ENCODE measurements around the gene DCLK1. TPM values are rescaled to one million over a fixed set of nuclear protein-coding genes. Genes with fewer than 3 reads are reported as not detected.
A peak's percentile ranks its signal among the peaks of the same experiment; 100 is the strongest.

DCLK1 gene
- total RNA-seq, 2 experiments from 2014 or later, result not detected

GRCh38 chr13:36147330-36147729, 16.1 kb upstream of the DCLK1 start:
- Mint-ChIP-seq H3K4me1 (no peaks in the 10 kb centered on the region), H3K36me3 (no peaks in the 10 kb centered on the region), H3K27ac (no peak overlapping the region), H3K9me3 (peaks cover 8% of the 10 kb centered on the region), H3K27me3 (no peaks in the 10 kb centered on the region), H3K4me3 (no peak overlapping the region)
- POLR2A ChIA-PET, result no interaction called here
- DNase-seq (no peak), ATAC-seq (ENCODE audit: low read depth) (no peak)

DNA sequence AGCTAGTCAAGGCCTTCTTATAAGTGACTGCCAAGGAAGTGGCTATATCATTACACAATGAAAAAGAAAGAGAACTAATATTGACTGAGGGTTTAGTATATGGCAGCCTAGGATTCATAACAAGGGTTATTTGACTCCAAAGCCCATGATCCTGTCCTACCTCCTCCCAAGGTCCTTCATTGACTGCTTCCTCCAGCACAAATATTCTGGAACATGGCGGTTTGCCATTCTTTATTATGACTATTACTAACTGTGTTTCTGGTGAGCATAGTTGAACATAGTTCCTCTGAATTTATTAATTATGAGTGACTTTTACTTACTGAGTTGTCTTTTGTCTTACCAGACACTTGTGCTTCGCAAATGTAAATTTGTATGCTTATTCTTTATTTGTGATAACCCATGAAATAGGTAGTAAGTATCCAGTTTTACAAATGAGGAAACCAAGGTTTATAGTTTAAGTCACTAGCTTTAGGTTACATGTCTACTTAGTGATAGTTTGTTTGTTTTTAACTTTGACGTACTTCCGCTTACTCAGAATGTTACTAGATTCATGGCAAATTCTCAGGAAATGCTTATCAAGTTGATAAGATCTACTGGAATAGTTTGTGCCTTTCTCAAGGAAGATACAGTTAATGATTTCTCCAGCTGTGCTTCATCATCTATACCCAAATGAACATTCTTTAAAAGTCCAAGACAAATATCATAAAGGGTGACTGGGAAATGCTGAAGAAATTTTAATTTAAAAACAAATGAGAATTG, 15.5 kb upstream of the DCLK1 start:
- H3K4me3 Mint-ChIP-seq, result no peak overlapping the region
- DNase-seq, result no peak
- no peaks in the 10 kb centered on the region for H3K4me1 Mint-ChIP-seq
- no peak overlapping the region for H3K27ac Mint-ChIP-seq
- ATAC-seq (ENCODE audit: low read depth), result no peak
- peaks cover 8% of the 10 kb centered on the region for H3K9me3 Mint-ChIP-seq
- no peaks in the 10 kb centered on the region for H3K27me3 Mint-ChIP-seq
- POLR2A ChIA-PET, result no interaction called here
- H3K36me3 Mint-ChIP-seq, result no peaks in the 10 kb centered on the region

- H3K27ac Mint-ChIP-seq, result no peak overlapping the region
- H3K4me3 Mint-ChIP-seq, result no peak overlapping the region
- no peaks in the 10 kb centered on the region for H3K36me3 Mint-ChIP-seq
- peaks cover 2% of the 10 kb centered on the region for H3K27me3 Mint-ChIP-seq
- ATAC-seq (ENCODE audit: low read depth) (no peak), DNase-seq (no peak)
- no peaks in the 10 kb centered on the region for H3K4me1 Mint-ChIP-seq
- POLR2A ChIA-PET, result no interaction called here
- peaks cover 1% of the 10 kb centered on the region for H3K9me3 Mint-ChIP-seq
Measured at GRCh38 chr13:36143738-36144137, 12.6 kb upstream of the DCLK1 start.

DNA sequence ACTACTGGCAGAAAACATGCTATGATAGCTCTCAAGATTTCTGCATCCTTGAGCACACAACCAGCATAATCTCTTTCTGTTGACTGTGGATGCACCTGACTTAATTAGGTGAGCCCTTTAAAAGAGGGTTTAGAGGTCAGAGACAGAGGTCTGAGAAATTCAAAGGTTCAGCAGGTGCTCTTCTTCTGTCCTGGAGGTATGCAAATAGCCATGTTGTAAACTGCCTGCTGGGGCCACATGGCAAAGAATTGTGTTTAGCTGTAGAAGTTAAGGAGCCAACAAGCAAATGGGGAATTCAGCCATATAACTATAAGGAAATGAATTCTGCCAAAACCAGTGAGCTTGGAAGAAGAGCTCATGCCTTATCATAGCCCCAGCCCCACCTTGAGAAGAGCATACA, 11.6 kb upstream of the DCLK1 start:
- POLR2A ChIA-PET, result no interaction called here
- Mint-ChIP-seq H3K4me3 (no peak overlapping the region), H3K9me3 (no peaks in the 10 kb centered on the region), H3K36me3 (no peaks in the 10 kb centered on the region), H3K27me3 (peaks cover 2% of the 10 kb centered on the region), H3K4me1 (no peaks in the 10 kb centered on the region), H3K27ac (no peak overlapping the region)
- DNase-seq (no peak), ATAC-seq (ENCODE audit: low read depth) (no peak)

DNA sequence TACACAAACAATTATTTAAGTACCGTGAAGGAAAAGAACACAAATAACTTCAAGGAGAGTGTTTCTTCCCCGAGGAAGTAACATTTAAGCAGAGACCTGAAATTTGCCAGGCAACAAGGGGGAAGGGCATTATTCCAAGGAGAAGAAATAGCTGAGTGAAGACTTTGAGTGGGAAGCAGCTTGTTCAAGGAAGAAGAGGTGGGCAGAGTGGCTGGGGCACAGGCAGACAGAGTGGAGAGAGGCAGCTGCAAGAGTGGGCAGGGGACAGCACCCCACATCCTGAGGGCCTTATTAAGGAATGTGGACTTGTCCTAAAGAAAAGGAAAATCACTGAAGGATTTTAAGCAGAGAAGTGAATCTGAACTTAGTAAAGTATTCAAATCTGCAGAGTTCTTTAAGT, 4.7 kb upstream of the DCLK1 start:
- DNase-seq (no peak), ATAC-seq (ENCODE audit: low read depth) (no peak)
- H3K4me1 Mint-ChIP-seq, result no peaks in the 10 kb centered on the region
- H3K27ac Mint-ChIP-seq, result peak overlapping the region; percentile 9
- H3K9me3 Mint-ChIP-seq, result no peaks in the 10 kb centered on the region
- no peak overlapping the region for H3K4me3 Mint-ChIP-seq
- POLR2A ChIA-PET, result no interaction called here
- no peaks in the 10 kb centered on the region for H3K36me3 Mint-ChIP-seq
- peaks cover 24% of the 10 kb centered on the region for H3K27me3 Mint-ChIP-seq

GRCh38 chr13:36134632-36135031, 3.5 kb upstream of the DCLK1 start:
- no peak for DNase-seq
- no peak for ATAC-seq (ENCODE audit: low read depth)
- POLR2A ChIA-PET, result no interaction called here
- Mint-ChIP-seq H3K36me3 (no peaks in the 10 kb centered on the region), H3K27me3 (peaks cover 30% of the 10 kb centered on the region), H3K9me3 (no peaks in the 10 kb centered on the region), H3K4me3 (no peak overlapping the region), H3K27ac (no peak overlapping the region), H3K4me1 (no peaks in the 10 kb centered on the region)

GRCh38 chr13:36133950-36134626, 2.9 kb upstream of the DCLK1 start:
- ATAC-seq (ENCODE audit: low read depth) (no peak), DNase-seq (no peak)
- H3K9me3 Mint-ChIP-seq, result no peaks in the 10 kb centered on the region
- no peaks in the 10 kb centered on the region for H3K4me1 Mint-ChIP-seq
- POLR2A ChIA-PET, result no interaction called here
- H3K4me3 Mint-ChIP-seq, result no peak overlapping the region
- peaks cover 33% of the 10 kb centered on the region for H3K27me3 Mint-ChIP-seq
- no peaks in the 10 kb centered on the region for H3K36me3 Mint-ChIP-seq
- H3K27ac Mint-ChIP-seq, result no peak overlapping the region

DNA sequence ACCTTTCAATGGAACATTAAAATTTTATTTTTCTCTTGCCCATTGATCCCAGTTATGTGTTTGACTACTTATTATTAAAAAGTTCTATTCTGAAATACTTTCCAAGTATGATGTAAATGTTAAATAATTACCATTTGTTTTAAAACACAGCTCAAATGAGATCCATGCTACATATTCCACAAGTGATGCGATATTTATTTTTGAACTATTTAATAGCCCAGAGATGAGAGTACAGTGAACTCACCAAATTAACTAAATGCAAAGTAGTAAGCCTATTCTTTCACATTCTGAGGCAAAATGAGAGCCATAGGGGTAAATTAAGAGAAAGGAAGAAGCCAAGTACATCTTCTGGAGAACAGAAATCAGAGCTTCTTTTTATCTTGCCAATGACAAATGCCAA, 1.2 kb upstream of the DCLK1 start:
- POLR2A ChIA-PET, result no interaction called here
- Mint-ChIP-seq H3K27me3 (peaks cover 36% of the 10 kb centered on the region), H3K36me3 (no peaks in the 10 kb centered on the region), H3K27ac (no peak overlapping the region), H3K4me3 (no peak overlapping the region), H3K9me3 (no peaks in the 10 kb centered on the region), H3K4me1 (no peaks in the 10 kb centered on the region)
- DNase-seq (no peak), ATAC-seq (ENCODE audit: low read depth) (no peak)

DNA sequence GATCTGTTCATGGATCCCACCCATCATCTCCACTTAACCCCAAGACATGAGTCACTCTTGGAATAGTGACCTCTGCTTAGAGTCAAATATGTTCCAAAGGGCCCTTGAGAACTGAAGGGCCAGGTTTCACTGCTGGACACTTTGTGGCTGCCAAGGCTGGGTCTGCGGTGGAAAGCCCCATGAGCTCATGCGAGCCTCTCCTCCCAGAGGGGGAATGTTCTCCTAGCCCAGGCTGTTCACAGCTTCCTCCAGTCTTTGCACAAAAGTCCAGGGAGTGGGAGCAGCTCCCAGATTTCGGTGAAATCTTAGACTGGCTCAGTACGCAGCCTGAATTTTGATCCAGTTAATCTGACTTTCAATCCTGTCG, 732 bp upstream of the DCLK1 start:
- no peaks in the 10 kb centered on the region for H3K9me3 Mint-ChIP-seq
- H3K4me1 Mint-ChIP-seq, result no peaks in the 10 kb centered on the region
- no peak overlapping the region for H3K27ac Mint-ChIP-seq
- ATAC-seq (ENCODE audit: low read depth) (no peak), DNase-seq (no peak)
- POLR2A ChIA-PET, result no interaction called here
- no peak overlapping the region for H3K4me3 Mint-ChIP-seq
- no peaks in the 10 kb centered on the region for H3K36me3 Mint-ChIP-seq
- peaks cover 36% of the 10 kb centered on the region for H3K27me3 Mint-ChIP-seq

DNA sequence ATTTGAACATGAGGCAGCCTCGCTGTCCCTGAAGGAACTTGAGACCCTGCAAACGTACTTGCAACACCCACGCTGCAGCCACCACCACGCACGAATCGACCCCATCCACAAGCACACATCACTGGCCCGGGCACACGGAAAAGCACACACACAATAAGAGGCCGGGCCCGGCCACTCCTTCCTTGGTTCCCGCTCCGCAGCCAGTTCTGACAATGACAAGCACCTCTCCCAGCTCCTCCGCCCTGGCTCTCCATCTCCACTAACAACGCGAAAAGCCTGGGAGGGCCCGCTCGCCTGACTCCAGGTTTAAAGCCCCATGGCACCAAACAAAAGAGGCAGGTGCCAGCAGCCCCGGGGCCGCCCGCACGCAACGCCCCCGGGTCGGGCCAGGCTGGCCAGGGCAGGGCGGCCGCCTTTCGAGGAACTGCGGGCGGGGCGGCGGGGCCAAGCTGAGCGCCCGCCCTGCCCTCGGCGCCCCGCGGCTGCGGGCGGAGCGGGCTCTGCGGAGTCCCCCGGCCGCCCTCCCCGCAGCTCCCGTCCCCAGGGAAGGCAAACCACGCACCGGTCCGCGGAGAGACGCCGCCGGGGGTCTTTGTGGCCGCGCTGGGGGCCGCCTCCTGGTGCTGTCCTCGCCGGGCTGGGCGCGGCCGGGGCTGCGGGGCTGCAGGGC, 495 bp downstream of the DCLK1 start:
- Mint-ChIP-seq H3K4me1 (no peaks in the 10 kb centered on the region), H3K9me3 (no peaks in the 10 kb centered on the region), H3K4me3 (no peak overlapping the region), H3K36me3 (no peaks in the 10 kb centered on the region), H3K27me3 (peaks cover 36% of the 10 kb centered on the region), H3K27ac (no peak overlapping the region)
- no peak for DNase-seq
- no peak for ATAC-seq (ENCODE audit: low read depth)
- POLR2A ChIA-PET, result no interaction called here

- POLR2A ChIA-PET, result no interaction called here
- H3K36me3 Mint-ChIP-seq, result no peaks in the 10 kb centered on the region
- no peaks in the 10 kb centered on the region for H3K9me3 Mint-ChIP-seq
- no peaks in the 10 kb centered on the region for H3K4me1 Mint-ChIP-seq
- DNase-seq (no peak), ATAC-seq (ENCODE audit: low read depth) (no peak)
- peaks cover 36% of the 10 kb centered on the region for H3K27me3 Mint-ChIP-seq
- no peak overlapping the region for H3K27ac Mint-ChIP-seq
- H3K4me3 Mint-ChIP-seq, result no peak overlapping the region
Measured at GRCh38 chr13:36130193-36130551, 1.0 kb downstream of the DCLK1 start.

DNA sequence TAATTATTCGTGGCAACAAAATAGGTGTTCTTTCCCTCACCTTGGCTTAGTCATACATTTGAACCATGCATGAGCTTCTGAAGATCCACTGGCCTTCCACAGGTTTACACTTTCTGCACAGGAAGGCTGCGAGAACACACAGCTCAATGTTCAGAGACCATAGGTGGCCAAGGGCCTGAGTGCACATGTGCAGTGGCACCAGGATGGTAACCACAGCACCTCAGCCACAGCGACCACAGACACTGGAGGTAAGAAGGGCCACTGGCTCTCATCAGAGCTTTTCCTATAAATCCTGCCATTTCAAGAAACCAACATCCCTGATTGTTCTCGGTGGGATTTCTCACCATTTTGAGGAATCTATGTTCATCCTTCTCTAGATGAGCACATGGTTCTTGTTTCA, 1.6 kb downstream of the DCLK1 start:
- POLR2A ChIA-PET, result no interaction called here
- Mint-ChIP-seq H3K4me3 (no peak overlapping the region), H3K27ac (no peak overlapping the region), H3K27me3 (peaks cover 36% of the 10 kb centered on the region), H3K36me3 (no peaks in the 10 kb centered on the region), H3K4me1 (no peaks in the 10 kb centered on the region), H3K9me3 (no peaks in the 10 kb centered on the region)
- no peak for ATAC-seq (ENCODE audit: low read depth)
- DNase-seq, result no peak

DNA sequence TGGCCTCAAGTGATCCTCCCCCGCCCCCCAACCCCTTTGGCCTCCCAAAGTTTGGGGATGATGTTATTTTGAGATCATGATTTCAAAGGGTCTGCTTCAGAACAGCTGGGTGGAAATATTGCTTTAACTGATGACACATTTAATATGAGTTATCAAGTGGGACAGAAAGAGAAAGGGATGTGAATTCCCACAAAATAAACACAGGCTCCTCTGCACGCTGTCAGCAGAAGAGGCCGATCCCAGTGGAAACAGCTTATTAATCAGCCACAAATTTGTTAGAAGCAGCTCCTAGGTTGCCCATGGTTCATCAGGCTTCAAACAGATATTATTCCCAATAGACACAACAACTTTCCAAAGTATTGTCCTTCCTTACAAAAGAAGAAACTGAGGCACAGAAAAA, 4.7 kb downstream of the DCLK1 start:
- H3K27me3 Mint-ChIP-seq, result peaks cover 18% of the 10 kb centered on the region
- DNase-seq, result no peak
- no peak overlapping the region for H3K27ac Mint-ChIP-seq
- no peaks in the 10 kb centered on the region for H3K36me3 Mint-ChIP-seq
- no peaks in the 10 kb centered on the region for H3K9me3 Mint-ChIP-seq
- H3K4me1 Mint-ChIP-seq, result no peaks in the 10 kb centered on the region
- H3K4me3 Mint-ChIP-seq, result no peak overlapping the region
- POLR2A ChIA-PET, result no interaction called here
- no peak for ATAC-seq (ENCODE audit: low read depth)

DNA sequence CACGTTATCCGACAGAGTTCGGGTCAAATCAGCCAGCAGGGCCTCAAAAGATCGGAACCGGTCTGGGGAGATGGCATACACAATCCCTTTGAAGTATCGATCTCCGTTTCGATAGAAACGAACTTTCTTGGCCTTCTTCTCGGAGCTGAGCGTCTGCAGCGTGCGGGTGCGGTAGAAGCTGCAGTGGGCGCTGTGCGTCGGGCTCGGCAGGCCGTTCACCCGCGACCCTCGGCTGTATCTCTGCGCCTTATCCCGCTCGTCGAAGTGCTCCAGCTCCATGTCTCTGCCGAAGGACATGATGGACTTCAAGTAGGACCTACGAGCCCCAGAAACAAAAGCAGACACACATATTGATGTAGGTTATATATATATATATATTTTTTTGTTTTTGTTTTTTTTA, 5.3 kb downstream of the DCLK1 start:
- ATAC-seq (ENCODE audit: low read depth) (no peak), DNase-seq (no peak)
- no peaks in the 10 kb centered on the region for H3K36me3 Mint-ChIP-seq
- no peaks in the 10 kb centered on the region for H3K9me3 Mint-ChIP-seq
- H3K27ac Mint-ChIP-seq, result no peak overlapping the region
- H3K4me3 Mint-ChIP-seq, result no peak overlapping the region
- POLR2A ChIA-PET, result no interaction called here
- no peaks in the 10 kb centered on the region for H3K4me1 Mint-ChIP-seq
- peaks cover 15% of the 10 kb centered on the region for H3K27me3 Mint-ChIP-seq
